ENCODE data around the gene RAD52.

The RAD52 gene

DNA sequence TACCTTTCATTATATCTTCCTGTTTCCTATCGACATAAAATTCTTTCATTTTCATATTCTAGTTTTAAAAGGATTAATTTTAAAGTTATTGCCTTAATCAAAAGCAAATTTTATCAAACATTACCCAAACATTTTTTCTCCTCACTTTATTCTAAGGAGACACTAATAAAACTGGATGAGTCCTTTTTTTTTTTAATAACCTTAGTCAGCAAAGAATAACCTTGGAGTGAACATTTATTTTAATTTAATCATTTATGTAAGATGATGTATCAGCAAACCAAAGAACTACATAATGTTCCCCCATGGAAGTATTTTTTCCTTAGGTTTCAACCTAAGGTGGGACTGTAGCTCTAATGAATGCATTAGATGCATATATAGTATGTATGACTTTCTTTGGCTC is 83.9 kb downstream of the RAD52 start:
- DNase-seq, result no peak

DNA sequence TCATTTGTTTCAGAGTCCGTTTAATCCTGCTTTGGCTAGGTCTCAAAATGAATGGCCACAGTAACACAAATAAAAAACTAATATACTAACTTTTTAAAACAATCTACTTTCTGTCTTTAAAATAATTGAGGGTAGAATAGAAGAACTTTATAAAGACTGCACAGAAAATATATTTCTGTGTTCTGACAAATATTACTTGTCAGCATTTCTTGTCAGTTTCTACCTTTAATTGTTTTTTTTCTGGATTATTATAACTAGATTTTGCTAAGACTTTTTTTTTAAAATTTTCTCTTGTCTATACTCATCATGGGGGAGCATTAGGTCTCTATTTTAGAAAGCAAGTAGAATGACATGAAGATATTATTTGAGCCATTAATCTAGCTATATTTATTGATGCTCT is 86.2 kb downstream of the RAD52 start:
- DNase-seq, result no peak

DNA sequence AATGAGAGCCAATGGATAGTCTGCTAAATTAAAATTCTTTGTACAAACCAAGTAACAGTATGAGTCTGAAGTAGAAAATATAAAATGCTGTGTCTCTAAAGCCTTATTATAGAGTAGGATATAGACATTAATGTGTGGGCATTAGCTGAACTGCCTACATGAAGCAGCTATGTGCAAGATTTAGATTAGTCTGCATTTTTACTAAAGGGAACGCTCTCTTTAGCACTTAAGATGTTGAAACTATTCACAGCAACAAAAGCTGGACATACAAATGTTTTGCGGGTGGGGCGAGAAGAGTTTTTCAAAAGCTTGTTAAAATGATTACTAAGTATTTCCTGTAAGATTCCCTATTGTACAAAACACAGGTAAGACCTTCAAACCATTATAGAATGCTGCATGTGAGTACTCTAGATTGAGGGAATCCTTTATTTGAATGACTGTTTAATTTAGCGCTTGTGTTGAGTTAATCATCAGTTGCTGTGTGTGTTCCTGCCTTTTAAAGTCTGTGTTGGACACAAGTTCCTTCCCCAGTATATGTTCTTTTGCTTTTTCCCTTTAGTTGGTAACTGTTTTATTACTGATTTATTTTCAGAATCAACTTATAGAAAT is 87.1 kb downstream of the RAD52 start:
- DNase-seq, result no peak
